HepG2 (cell line): ENCODE data around the gene ARID1A. TPM values are rescaled to one million over a fixed set of nuclear protein-coding genes. Genes with fewer than 3 reads are reported as not detected.

ENCODE experiments used
- EZH2 ChIP-seq: conservative IDR thresholded peaks from 2 replicates; pipeline ENCODE4 v1.6.1; 2012; ENCODE audit warnings: mild to moderate bottlenecking, low read depth, low read length, moderate library complexity
- FOXA3 ChIP-seq: IDR thresholded peaks from 2 replicates; pipeline ENCODE4 v1.6.1; 2016; ENCODE audit warnings: missing genetic modification reagents, missing compliant biosample characterization
- HHEX ChIP-seq: IDR thresholded peaks from 2 replicates; pipeline ENCODE4 v1.6.1; 2016; ENCODE audit warnings: control low read depth
- HNRNPLL ChIP-seq: fragments of 200-400 bp; formaldehyde crosslinking; IDR thresholded peaks from 2 replicates; pipeline ENCODE4 v1.6.1; 2017; ENCODE audit warnings: mild to moderate bottlenecking, low read depth, low read length; ENCODE audit not compliant: poor library complexity, severe bottlenecking
- HOXA7 ChIP-seq: sonication (generic); formaldehyde crosslinking; IDR thresholded peaks from 2 replicates; pipeline ENCODE4 v1.8.1; 2022; ENCODE audit warnings: mild to moderate bottlenecking, missing genetic modification reagents, moderate library complexity
- JDP2 ChIP-seq: sonication (generic); formaldehyde crosslinking; IDR thresholded peaks from 2 replicates; pipeline ENCODE4 v1.8.1; 2022; ENCODE audit warnings: missing genetic modification reagents, borderline replicate concordance
- KDM6A ChIP-seq: IDR thresholded peaks from 2 replicates; pipeline ENCODE4 v1.6.1; 2016; ENCODE audit warnings: low read depth
- NCOR1 ChIP-seq: fragments of 200-600 bp; sonication (generic); IDR thresholded peaks from 2 replicates; pipeline ENCODE4 v1.7.0; 2017; ENCODE audit warnings: antibody characterized with exemption, low read length, borderline replicate concordance
- NFAT5 ChIP-seq: sonication (generic); formaldehyde crosslinking; IDR thresholded peaks from 2 replicates; pipeline ENCODE4 v1.4.0; 2020; ENCODE audit warnings: missing genetic modification reagents
- PLRG1 ChIP-seq: fragments of 450-650 bp; conservative IDR thresholded peaks from 2 replicates; pipeline ENCODE4 v1.6.1; 2016
- THAP9 ChIP-seq: sonication (generic); formaldehyde crosslinking; IDR thresholded peaks from 2 replicates; pipeline ENCODE4; 2020; ENCODE audit warnings: missing genetic modification reagents, mild to moderate bottlenecking, borderline replicate concordance
- ZEB1 ChIP-seq: IDR thresholded peaks from 2 replicates; pipeline ENCODE4 v1.6.1; 2012; ENCODE audit warnings: mild to moderate bottlenecking, low read depth, inconsistent platforms; ENCODE audit not compliant: insufficient replicate concordance
- ZMAT5 ChIP-seq: sonication (generic); formaldehyde crosslinking; IDR thresholded peaks from 2 replicates; pipeline ENCODE4 v1.5.0; 2020; ENCODE audit warnings: mild to moderate bottlenecking, low read depth, missing genetic modification reagents, borderline replicate concordance
- ZNF138 ChIP-seq: sonication (generic); formaldehyde crosslinking; IDR thresholded peaks from 2 replicates; pipeline ENCODE4 v1.5.0; 2020; ENCODE audit warnings: mild to moderate bottlenecking, low read depth, missing genetic modification reagents
- polyA plus RNA-seq, 8 experiments: library from polyadenylated mRNA; depleted of rRNA in 3 of 8; stranded (reverse) in 7 of 8; unstranded in 1 of 8; fragments of >200 nt; fragmentation: Illumina TruSeq in 4 of 8; extraction: Trizol in 4 of 8; gene quantifications; 2 replicates each; pipeline versions ENCODE4 v1.2.1 to v1.2.3, GENCODE V29; 2011 to 2016; ENCODE audit warnings: low read depth in 4 of 8, missing spikeins in 1 of 8, mixed read lengths in 1 of 8; ENCODE audit not compliant: insufficient read depth in 1 of 8
- total RNA-seq, 5 experiments: library from RNA; depleted of rRNA; stranded (reverse); fragments of >200 nt; fragmentation: Illumina TruSeq; extraction: Trizol; gene quantifications; 2 replicates each; pipeline ENCODE4 v1.2.3, GENCODE V29; 2016; ENCODE audit warnings: low read depth in 1 of 5
- TF ChIP-seq, protein P1 (sequence below): sonication (generic); formaldehyde crosslinking; IDR thresholded peaks from 2 replicates; pipeline ENCODE4 v1.4.0; 2020; ENCODE audit warnings: missing genetic modification reagents
- TF ChIP-seq, protein P2 (sequence below): sonication (generic); formaldehyde crosslinking; conservative IDR thresholded peaks from 2 replicates; pipeline ENCODE4 v1.4.0; 2020; ENCODE audit warnings: missing genetic modification reagents

ARID1A gene
- total and polyA plus RNA-seq, 2 of the 13 experiments (the other 11 are each of a cell fraction or from before 2014, with no cell fraction given): 11.9 to 15.9 TPM

GRCh38 chr1:26784023-26784871 lies 88.4 kb downstream of the ARID1A start (continued):
- TF ChIP-seq NFAT5 (CRISPR knock-in tag) (no peak), EZH2 (no peak), ZMAT5 (no peak), HOXA7 (CRISPR knock-in tag) (no peak), ZEB1 (no peak), HNRNPLL (no peak), NCOR1 (peak; percentile 94; the same call in 1 of the 2 replicates), ZNF138 (CRISPR knock-in tag) (no peak), JDP2 (CRISPR knock-in tag) (no peak), KDM6A (CRISPR knock-in tag) (peak; percentile 92), HHEX (CRISPR knock-in tag) (no peak), THAP9 (CRISPR knock-in tag) (no peak; the same call in 1 of the 2 replicates), FOXA3 (CRISPR knock-in tag) (peak; percentile 80), PLRG1 (no peak)
- TF ChIP-seq, protein P1, sequence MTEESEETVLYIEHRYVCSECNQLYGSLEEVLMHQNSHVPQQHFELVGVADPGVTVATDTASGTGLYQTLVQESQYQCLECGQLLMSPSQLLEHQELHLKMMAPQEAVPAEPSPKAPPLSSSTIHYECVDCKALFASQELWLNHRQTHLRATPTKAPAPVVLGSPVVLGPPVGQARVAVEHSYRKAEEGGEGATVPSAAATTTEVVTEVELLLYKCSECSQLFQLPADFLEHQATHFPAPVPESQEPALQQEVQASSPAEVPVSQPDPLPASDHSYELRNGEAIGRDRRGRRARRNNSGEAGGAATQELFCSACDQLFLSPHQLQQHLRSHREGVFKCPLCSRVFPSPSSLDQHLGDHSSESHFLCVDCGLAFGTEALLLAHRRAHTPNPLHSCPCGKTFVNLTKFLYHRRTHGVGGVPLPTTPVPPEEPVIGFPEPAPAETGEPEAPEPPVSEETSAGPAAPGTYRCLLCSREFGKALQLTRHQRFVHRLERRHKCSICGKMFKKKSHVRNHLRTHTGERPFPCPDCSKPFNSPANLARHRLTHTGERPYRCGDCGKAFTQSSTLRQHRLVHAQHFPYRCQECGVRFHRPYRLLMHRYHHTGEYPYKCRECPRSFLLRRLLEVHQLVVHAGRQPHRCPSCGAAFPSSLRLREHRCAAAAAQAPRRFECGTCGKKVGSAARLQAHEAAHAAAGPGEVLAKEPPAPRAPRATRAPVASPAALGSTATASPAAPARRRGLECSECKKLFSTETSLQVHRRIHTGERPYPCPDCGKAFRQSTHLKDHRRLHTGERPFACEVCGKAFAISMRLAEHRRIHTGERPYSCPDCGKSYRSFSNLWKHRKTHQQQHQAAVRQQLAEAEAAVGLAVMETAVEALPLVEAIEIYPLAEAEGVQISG: peak; percentile 38; the same call in 1 of the 2 replicates
- TF ChIP-seq, protein P2, sequence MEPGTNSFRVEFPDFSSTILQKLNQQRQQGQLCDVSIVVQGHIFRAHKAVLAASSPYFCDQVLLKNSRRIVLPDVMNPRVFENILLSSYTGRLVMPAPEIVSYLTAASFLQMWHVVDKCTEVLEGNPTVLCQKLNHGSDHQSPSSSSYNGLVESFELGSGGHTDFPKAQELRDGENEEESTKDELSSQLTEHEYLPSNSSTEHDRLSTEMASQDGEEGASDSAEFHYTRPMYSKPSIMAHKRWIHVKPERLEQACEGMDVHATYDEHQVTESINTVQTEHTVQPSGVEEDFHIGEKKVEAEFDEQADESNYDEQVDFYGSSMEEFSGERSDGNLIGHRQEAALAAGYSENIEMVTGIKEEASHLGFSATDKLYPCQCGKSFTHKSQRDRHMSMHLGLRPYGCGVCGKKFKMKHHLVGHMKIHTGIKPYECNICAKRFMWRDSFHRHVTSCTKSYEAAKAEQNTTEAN (CRISPR knock-in tag): no peak
